K562 (cell line): Measurements from ENCODE around the gene NDST3. TPM values are rescaled to one million over a fixed set of nuclear protein-coding genes. Genes with fewer than 3 reads are reported as not detected.
A peak's percentile ranks its signal among the peaks of the same experiment; 100 is the strongest.

Experiments
- ADNP ChIP-seq: fragments of 200-800 bp; sonication (Bioruptor generic); IDR thresholded peaks from 2 replicates; pipeline ENCODE4 v1.6.1; 2016; ENCODE audit warnings: missing genetic modification characterization, missing compliant biosample characterization
- E2F6 ChIP-seq, 2 experiments: IDR thresholded peaks; 2 replicates each; pipeline ENCODE4 v1.6.1; 2011; ENCODE audit warnings: borderline replicate concordance in 1 of 2, control low read depth in 1 of 2, low read depth in 1 of 2, low read length in 1 of 2, mild to moderate bottlenecking in 1 of 2, mixed read lengths in 1 of 2, moderate library complexity in 1 of 2; ENCODE audit not compliant: insufficient read depth in 1 of 2, insufficient read length in 1 of 2, poor library complexity in 1 of 2, severe bottlenecking in 1 of 2; ENCODE audit errors: extremely low read depth in 1 of 2
- IFI16 ChIP-seq: fragments of 250-450 bp; sonication (Bioruptor Pico); IDR thresholded peaks from 2 replicates; pipeline ENCODE4 v2.1.2; 2022; ENCODE audit warnings: mild to moderate bottlenecking, inconsistent platforms
- MCM3 ChIP-seq: fragments of 450-650 bp; IDR thresholded peaks from 2 replicates; pipeline ENCODE4 v1.6.1; 2016
- MXI1 ChIP-seq: IDR thresholded peaks from 2 replicates; pipeline ENCODE4 v1.6.1; 2011; ENCODE audit warnings: low read depth, mild to moderate bottlenecking, improper control_type of control experiment, low read length
- SREBF2 ChIP-seq: sonication (generic); formaldehyde crosslinking; IDR thresholded peaks from 2 replicates; pipeline ENCODE4 v1.4.0; 2020; ENCODE audit warnings: mild to moderate bottlenecking, missing genetic modification reagents
- STAG1 ChIP-seq: sonication (generic); formaldehyde crosslinking; IDR thresholded peaks from 2 replicates; pipeline ENCODE4 v1.5.0; 2020; ENCODE audit warnings: missing genetic modification reagents, borderline replicate concordance
- TCF3 ChIP-seq: sonication (generic); formaldehyde crosslinking; IDR thresholded peaks from 2 replicates; pipeline ENCODE4 v1.4.0; 2020; ENCODE audit warnings: mild to moderate bottlenecking, missing genetic modification reagents
- ZHX1 ChIP-seq: fragments of 150-350 bp; conservative IDR thresholded peaks from 2 replicates; pipeline ENCODE4 v1.6.1; 2014; ENCODE audit warnings: low read length
- ZNF165 ChIP-seq: fragments of 250-450 bp; sonication (Bioruptor Pico); IDR thresholded peaks from 2 replicates; pipeline ENCODE4 v1.4.0; 2020; ENCODE audit warnings: borderline replicate concordance
- ZNF551 ChIP-seq: fragments of 250-450 bp; sonication (Bioruptor Pico); IDR thresholded peaks from 2 replicates; pipeline ENCODE4 v1.5.0; 2021; ENCODE audit warnings: mild to moderate bottlenecking, moderate library complexity
- polyA plus RNA-seq, 8 experiments: library from polyadenylated mRNA; depleted of rRNA in 4 of 8; stranded (reverse) in 5 of 8; unstranded in 3 of 8; fragments of >200 nt; fragmentation: Nextera tagmentation in 2 of 8; fragmentation: Illumina TruSeq in 1 of 8; extraction: Ambion mirVana in 2 of 8; extraction: Trizol in 1 of 8; gene quantifications; 2 replicates each; pipeline versions ENCODE4 v1.2.1 to v1.2.3, GENCODE V29; 2011 to 2014; ENCODE audit warnings: inconsistent platforms in 1 of 8, missing spikeins in 1 of 8
- total RNA-seq, 7 experiments: library from RNA; depleted of rRNA in 6 of 7; stranded (reverse); fragments of >200 nt in 6 of 7; fragmentation: Illumina TruSeq in 2 of 7; extraction: Trizol in 2 of 7; gene quantifications; 2 replicates each; pipeline versions ENCODE4 v1.2.1 to v1.2.3, GENCODE V29; 2011 to 2021; ENCODE audit warnings: low replicate concordance in 1 of 7
- TF ChIP-seq, protein P1 (sequence below): IDR thresholded peaks from 2 replicates; pipeline ENCODE4 v1.6.1; 2012; ENCODE audit warnings: low read depth, low read length, improper control_type of control experiment, borderline replicate concordance
- TF ChIP-seq, protein P2 (sequence below): conservative IDR thresholded peaks from 2 replicates; pipeline ENCODE4 v1.6.1; 2011; ENCODE audit warnings: low read depth, mild to moderate bottlenecking, low read length; ENCODE audit not compliant: control insufficient read depth

The NDST3 gene
- total and polyA plus RNA-seq, 9 of the 15 experiments (the other 6 are each of a cell fraction or from before 2014, with no cell fraction given), result not detected

- TF ChIP-seq E2F6 (IDR thresholded peaks at IDR 0.05; ENCODE audit: borderline replicate concordance in 1 of 2, extremely low read depth in 1 of 2, insufficient read depth in 1 of 2, insufficient read length in 1 of 2, low read depth in 1 of 2, low read length in 1 of 2, poor library complexity in 1 of 2, severe bottlenecking in 1 of 2) (peak; percentile 60 to 95), MCM3 (no peak), TCF3 (CRISPR knock-in tag) (no peak), ZHX1 (peak; percentile 44; the same call in 1 of the 2 replicates), ZNF551 (CRISPR knock-in tag) (no peak), IFI16 (CRISPR knock-in tag) (no peak), SREBF2 (CRISPR knock-in tag) (0 out of 2 replicates have a peak, but pooled peaks have one; percentile 58), ZNF165 (CRISPR knock-in tag) (no peak), MXI1 (no peak), ADNP (tag) (no peak), STAG1 (no peak)
- TF ChIP-seq, protein P1, sequence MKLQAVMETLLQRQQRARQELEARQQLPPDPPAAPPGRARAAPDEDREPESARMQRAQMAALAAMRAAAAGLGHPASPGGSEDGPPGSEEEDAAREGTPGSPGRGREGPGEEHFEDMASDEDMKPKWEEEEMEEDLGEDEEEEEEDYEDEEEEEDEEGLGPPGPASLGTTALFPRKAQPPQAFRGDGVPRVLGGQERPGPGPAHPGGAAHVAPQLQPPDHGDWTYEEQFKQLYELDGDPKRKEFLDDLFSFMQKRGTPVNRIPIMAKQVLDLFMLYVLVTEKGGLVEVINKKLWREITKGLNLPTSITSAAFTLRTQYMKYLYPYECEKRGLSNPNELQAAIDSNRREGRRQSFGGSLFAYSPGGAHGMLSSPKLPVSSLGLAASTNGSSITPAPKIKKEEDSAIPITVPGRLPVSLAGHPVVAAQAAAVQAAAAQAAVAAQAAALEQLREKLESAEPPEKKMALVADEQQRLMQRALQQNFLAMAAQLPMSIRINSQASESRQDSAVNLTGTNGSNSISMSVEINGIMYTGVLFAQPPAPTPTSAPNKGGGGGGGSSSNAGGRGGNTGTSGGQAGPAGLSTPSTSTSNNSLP, result no peak
- TF ChIP-seq, protein P2, sequence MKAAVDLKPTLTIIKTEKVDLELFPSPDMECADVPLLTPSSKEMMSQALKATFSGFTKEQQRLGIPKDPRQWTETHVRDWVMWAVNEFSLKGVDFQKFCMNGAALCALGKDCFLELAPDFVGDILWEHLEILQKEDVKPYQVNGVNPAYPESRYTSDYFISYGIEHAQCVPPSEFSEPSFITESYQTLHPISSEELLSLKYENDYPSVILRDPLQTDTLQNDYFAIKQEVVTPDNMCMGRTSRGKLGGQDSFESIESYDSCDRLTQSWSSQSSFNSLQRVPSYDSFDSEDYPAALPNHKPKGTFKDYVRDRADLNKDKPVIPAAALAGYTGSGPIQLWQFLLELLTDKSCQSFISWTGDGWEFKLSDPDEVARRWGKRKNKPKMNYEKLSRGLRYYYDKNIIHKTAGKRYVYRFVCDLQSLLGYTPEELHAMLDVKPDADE, result 0 out of 2 replicates have a peak, but pooled peaks have one; percentile 47
Observed at GRCh38 chr4:118278473-118279274, 244.4 kb downstream of the NDST3 start (continued).
